MM.1S (cell line): Measurements from ENCODE around the gene ATM.

Source experiments
- DNase-seq: peaks from one replicate; pipeline ENCODE4 v3.0.0-alpha.2; 2015
- H2AFZ ChIP-seq: fragments of 300-600 bp; sonication (generic); 2 replicates; pipeline ENCODE4 v1.6.0; 2016; ENCODE audit warnings: antibody characterized with exemption, low read length
- H3F3A ChIP-seq: fragments of 300-600 bp; sonication (generic); 2 replicates; pipeline ENCODE4 v1.6.1; 2016; ENCODE audit warnings: mild to moderate bottlenecking, antibody characterized with exemption, low read length, moderate library complexity, mixed read lengths; ENCODE audit not compliant: insufficient read depth
- H3K27ac ChIP-seq: fragments of 300-600 bp; sonication (generic); 2 replicates; pipeline ENCODE4 v1.5.1; 2016; ENCODE audit warnings: mild to moderate bottlenecking, low read length
- H3K27me3 ChIP-seq: fragments of 300-600 bp; sonication (generic); replicated peaks from 2 replicates; pipeline ENCODE4 v1.6.0; 2016; ENCODE audit warnings: low read length; ENCODE audit not compliant: insufficient read depth
- H3K36me3 ChIP-seq: fragments of 300-600 bp; sonication (generic); replicated peaks from 2 replicates; pipeline ENCODE4 v1.6.1; 2016; ENCODE audit warnings: mild to moderate bottlenecking, low read length, mixed read lengths; ENCODE audit not compliant: insufficient read depth
- H3K4me1 ChIP-seq: fragments of 300-600 bp; sonication (generic); 2 replicates; pipeline ENCODE4 v1.6.1; 2016; ENCODE audit warnings: low read length, mixed read lengths
- H3K4me2 ChIP-seq: fragments of 300-600 bp; sonication (generic); 2 replicates; pipeline ENCODE4 v1.6.0; 2016; ENCODE audit warnings: low read depth, low read length
- H3K4me3 ChIP-seq: fragments of 300-600 bp; sonication (generic); 2 replicates; pipeline ENCODE4 v1.5.1; 2016; ENCODE audit warnings: low read length, mixed read lengths
- H3K79me2 ChIP-seq: fragments of 300-600 bp; sonication (generic); 2 replicates; pipeline ENCODE4 v1.6.1; 2016; ENCODE audit warnings: mixed run types, low read length, mixed read lengths
- H3K9ac ChIP-seq: fragments of 300-600 bp; sonication (generic); 2 replicates; pipeline ENCODE4 v1.6.1; 2016; ENCODE audit warnings: low read length, mixed read lengths
- H3K9me2 ChIP-seq: fragments of 300-600 bp; sonication (generic); replicated peaks from 2 replicates; pipeline ENCODE4 v1.6.1; 2016; ENCODE audit warnings: mild to moderate bottlenecking, low read length, mixed read lengths; ENCODE audit not compliant: insufficient read depth
- H3K9me3 ChIP-seq: fragments of 300-600 bp; sonication (generic); replicated peaks from 2 replicates; pipeline ENCODE4 v1.6.1; 2016; ENCODE audit warnings: mild to moderate bottlenecking, low read length, mixed read lengths; ENCODE audit not compliant: insufficient read depth
- H4K20me1 ChIP-seq: fragments of 300-600 bp; sonication (generic); 2 replicates; pipeline ENCODE4 v1.6.1; 2016; ENCODE audit warnings: mild to moderate bottlenecking, low read length, moderate library complexity, mixed read lengths; ENCODE audit not compliant: insufficient read depth
- EZH2 ChIP-seq: fragments of 300-600 bp; sonication (generic); optimal IDR thresholded peaks from 2 replicates; pipeline ENCODE3; 2017; ENCODE audit warnings: low read depth, mild to moderate bottlenecking, antibody characterized with exemption, low read length, mixed read lengths
- EZH2phosphoT487 ChIP-seq: fragments of 300-600 bp; sonication (generic); IDR thresholded peaks from 2 replicates; pipeline ENCODE4 v1.6.1; 2018; ENCODE audit warnings: antibody characterized with exemption, low read length
- TF ChIP-seq, protein P1 (sequence below): fragments of 300-600 bp; sonication (generic); IDR thresholded peaks from 2 replicates; pipeline ENCODE4 v1.5.1; 2016; ENCODE audit warnings: antibody characterized with exemption, low read length, mixed read lengths

Gene ATM

GRCh38 chr11:108218912-108219783, 3.7 kb upstream of the ATM start:
- H3K27ac ChIP-seq, result no peak overlapping the region
- H3K4me2 ChIP-seq, result no peak overlapping the region
- H4K20me1 ChIP-seq, result peaks cover 6% of the 10 kb centered on the region; the same call in 1 of the 2 replicates
- H3K9me3 ChIP-seq, result no peaks in the 10 kb centered on the region
- peaks cover 12% of the 10 kb centered on the region for H3K4me1 ChIP-seq
- no peaks in the 10 kb centered on the region for H3K9me2 ChIP-seq
- TF ChIP-seq, protein P1, sequence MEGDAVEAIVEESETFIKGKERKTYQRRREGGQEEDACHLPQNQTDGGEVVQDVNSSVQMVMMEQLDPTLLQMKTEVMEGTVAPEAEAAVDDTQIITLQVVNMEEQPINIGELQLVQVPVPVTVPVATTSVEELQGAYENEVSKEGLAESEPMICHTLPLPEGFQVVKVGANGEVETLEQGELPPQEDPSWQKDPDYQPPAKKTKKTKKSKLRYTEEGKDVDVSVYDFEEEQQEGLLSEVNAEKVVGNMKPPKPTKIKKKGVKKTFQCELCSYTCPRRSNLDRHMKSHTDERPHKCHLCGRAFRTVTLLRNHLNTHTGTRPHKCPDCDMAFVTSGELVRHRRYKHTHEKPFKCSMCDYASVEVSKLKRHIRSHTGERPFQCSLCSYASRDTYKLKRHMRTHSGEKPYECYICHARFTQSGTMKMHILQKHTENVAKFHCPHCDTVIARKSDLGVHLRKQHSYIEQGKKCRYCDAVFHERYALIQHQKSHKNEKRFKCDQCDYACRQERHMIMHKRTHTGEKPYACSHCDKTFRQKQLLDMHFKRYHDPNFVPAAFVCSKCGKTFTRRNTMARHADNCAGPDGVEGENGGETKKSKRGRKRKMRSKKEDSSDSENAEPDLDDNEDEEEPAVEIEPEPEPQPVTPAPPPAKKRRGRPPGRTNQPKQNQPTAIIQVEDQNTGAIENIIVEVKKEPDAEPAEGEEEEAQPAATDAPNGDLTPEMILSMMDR, result no peak
- TF ChIP-seq EZH2phosphoT487 (no peak), EZH2 (no peak)
- DNase-seq, result no peak
- H3K79me2 ChIP-seq, result peaks cover 87% of the 10 kb centered on the region
- peaks cover 24% of the 10 kb centered on the region for H3F3A ChIP-seq
- no peaks in the 10 kb centered on the region for H3K27me3 ChIP-seq
- no peaks in the 10 kb centered on the region for H3K36me3 ChIP-seq
- H3K4me3 ChIP-seq, result no peak overlapping the region
- H2AFZ ChIP-seq, result no peak overlapping the region
- H3K9ac ChIP-seq, result no peak overlapping the region

DNA sequence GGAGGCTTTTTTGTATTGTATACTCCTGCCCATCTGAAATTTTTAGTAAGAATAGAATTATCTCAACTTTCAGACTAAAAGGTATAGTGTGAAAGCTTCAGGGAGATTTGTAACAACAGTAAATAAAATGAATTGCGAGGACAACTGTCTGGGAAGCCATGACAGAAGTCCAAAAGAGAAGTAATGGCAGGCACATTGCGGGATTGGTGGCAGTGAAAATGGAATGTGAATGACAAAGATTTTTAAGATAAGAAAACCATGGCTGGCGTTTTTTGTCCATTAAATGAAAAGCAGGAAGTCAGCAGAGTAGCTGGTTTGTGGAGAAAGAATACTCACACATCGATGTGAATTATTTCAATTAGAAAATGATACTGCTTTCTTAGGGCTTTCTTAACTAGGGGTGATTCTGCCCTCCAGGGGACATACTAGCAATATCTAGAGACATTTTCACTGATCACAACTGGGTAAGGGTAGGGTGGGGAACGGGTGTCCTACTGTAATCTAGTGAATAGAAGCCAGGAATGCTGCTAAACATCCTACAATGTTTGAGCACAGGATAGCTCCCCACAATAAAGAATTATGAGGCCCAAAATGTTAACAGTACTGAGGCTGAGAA, 2.0 kb upstream of the ATM start:
- peak; percentile 25 for DNase-seq
- TF ChIP-seq, protein P1, result peak; percentile 17
- no peak for TF ChIP-seq EZH2
- Histone ChIP-seq H3K27ac (no peak overlapping the region), H2AFZ (no peak overlapping the region), H3F3A (peaks cover 29% of the 10 kb centered on the region), H3K9ac (peak overlapping the region; percentile 90; the same call in 1 of the 2 replicates), H3K4me3 (peak overlapping the region; percentile 76), H3K79me2 (peaks cover 88% of the 10 kb centered on the region), H3K27me3 (no peaks in the 10 kb centered on the region), H3K9me2 (no peaks in the 10 kb centered on the region), H3K4me1 (peaks cover 21% of the 10 kb centered on the region), H4K20me1 (peaks cover 6% of the 10 kb centered on the region; the same call in 1 of the 2 replicates), H3K9me3 (no peaks in the 10 kb centered on the region), H3K36me3 (no peaks in the 10 kb centered on the region), H3K4me2 (peak overlapping the region; percentile 94)

DNA sequence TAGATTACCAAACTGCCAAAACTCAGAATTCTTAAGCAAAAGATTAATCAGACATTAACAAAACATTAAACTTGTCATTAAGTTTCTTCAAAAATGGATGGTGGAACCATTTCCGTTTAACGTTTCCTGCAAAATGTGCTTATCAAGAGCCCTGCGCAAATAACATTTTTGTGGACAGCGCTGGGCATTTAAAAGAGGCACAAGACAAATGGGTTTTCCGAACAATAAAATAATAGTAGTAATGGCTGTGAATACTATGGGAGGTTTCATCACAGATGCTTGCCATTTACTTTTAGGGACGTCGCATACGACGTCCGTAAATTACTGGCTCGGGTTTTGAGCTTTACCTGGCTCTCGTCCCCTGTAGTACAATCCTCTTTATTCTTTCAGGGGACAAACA, 1.5 kb upstream of the ATM start:
- Histone ChIP-seq H3K9me3 (no peaks in the 10 kb centered on the region), H3K4me2 (peak overlapping the region; percentile 94), H3K9me2 (no peaks in the 10 kb centered on the region), H2AFZ (peak overlapping the region; percentile 75; the same call in 1 of the 2 replicates), H3K79me2 (peaks cover 87% of the 10 kb centered on the region), H3K27me3 (no peaks in the 10 kb centered on the region), H3K9ac (peak overlapping the region; percentile 90), H3K4me3 (peak overlapping the region; percentile 76), H4K20me1 (peaks cover 6% of the 10 kb centered on the region; the same call in 1 of the 2 replicates), H3K36me3 (no peaks in the 10 kb centered on the region), H3K4me1 (peaks cover 21% of the 10 kb centered on the region), H3F3A (peaks cover 29% of the 10 kb centered on the region), H3K27ac (peak overlapping the region; percentile 92)
- no peak for TF ChIP-seq EZH2phosphoT487
- TF ChIP-seq EZH2, result no peak
- TF ChIP-seq, protein P1, result no peak
- DNase-seq, result no peak
